NCI-H460 (cell line): ENCODE results near the gene PHLDB2. TPM values are rescaled to one million over a fixed set of nuclear protein-coding genes. Genes with fewer than 3 reads are reported as not detected.

Experiments used
- DNase-seq: peaks from one replicate; pipeline ENCODE4 v3.0.0-alpha.2; 2016; ENCODE audit warnings: low read depth; ENCODE audit errors: extremely low read depth
- total RNA-seq: library from RNA; depleted of rRNA; stranded (reverse); fragments of >200 nt; shearing (Covaris generic); gene quantifications from 2 replicates; pipeline ENCODE4 v1.2.3, GENCODE V29; 2014

The PHLDB2 gene
- total RNA-seq, 1 experiment from 2014 or later = 9.1 TPM

DNA sequence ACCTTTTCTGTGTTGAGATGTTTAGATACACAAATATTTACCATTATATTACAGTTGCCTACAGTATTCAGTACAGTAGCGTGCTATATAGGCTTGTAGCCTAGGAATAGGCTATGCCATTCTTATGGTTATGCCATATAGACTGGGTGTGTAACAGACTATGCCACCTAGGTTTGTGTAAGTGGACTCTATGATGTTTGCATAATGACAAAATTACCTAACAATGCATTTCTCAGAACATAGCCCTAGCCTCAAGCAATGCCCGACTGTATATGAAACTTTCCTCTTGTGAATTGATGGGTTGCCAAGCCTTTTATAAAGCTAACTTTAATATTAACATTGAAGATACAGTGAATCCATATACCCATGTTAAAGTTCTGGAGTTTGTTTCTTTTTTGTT is 10.3 kb upstream of the PHLDB2 start:
- DNase-seq = no peak

GRCh38 chr3:111850537-111850936 is 8.5 kb upstream of the PHLDB2 start:
- DNase-seq = no peak

GRCh38 chr3:111851511-111851954 is 7.5 kb upstream of the PHLDB2 start:
- DNase-seq = no peak

GRCh38 chr3:111852540-111852939 is 6.5 kb upstream of the PHLDB2 start:
- DNase-seq = no peak

DNA sequence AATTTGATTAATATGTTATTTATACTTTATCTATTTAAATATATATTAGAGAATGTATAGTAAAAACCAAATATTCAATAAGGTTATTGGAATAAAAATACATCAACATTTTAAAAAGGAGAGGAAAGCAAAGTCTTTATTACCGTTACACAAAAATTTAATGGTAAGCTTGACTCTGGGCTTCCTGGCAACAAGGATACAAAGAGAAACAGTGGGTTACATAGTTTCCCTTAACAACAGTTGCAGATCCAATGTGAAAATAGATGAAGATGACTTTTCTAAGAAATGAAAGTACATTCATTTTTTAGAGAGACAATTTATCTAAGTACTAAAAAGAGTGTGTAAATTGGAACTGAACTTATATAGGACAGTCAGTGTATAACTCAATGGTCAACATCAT is 6.0 kb upstream of the PHLDB2 start:
- DNase-seq = no peak

DNA sequence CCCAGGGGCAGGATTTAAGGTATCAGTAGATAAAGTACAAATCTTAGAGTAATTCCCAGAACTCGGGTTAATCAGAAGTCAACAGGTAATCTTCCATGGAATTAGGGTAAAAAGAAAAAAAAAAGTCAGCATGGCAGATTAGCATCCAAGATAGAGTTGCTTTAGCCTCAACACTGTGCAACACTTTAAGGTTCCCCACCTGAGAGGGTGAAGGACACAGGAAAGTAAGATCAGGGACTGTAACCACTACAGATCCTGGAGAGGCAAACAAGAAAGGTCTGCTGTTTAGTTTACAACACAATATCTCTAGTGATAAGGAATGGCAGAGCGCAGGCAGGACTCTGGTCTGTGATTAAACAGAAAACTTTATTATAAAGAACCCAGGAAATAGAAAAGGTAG is 4.1 kb upstream of the PHLDB2 start:
- no peak for DNase-seq

DNA sequence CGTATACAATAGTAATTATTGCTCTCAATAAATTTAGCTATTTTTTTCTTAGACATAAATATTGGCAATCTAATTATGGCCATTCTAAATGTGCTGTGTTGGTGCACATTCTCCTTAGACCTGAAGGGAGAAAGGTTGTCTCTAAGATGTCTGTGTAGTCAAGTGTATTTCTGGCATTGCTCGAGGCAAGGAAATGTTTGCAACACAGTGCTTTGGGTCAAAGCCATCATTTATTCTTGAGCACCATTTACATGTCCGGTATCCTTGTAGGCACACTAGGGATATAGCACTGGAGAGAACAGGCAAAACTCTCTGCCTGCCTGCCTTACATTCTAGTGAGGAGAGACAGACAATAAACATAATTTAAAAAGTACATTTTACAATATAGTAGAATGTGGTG is 2.6 kb upstream of the PHLDB2 start:
- DNase-seq = no peak

- DNase-seq = no peak
Observed at GRCh38 chr3:111857474-111857873, 1.6 kb upstream of the PHLDB2 start.

- DNase-seq = no peak
Observed at GRCh38 chr3:111858642-111859041, 423 bp upstream of the PHLDB2 start.

DNA sequence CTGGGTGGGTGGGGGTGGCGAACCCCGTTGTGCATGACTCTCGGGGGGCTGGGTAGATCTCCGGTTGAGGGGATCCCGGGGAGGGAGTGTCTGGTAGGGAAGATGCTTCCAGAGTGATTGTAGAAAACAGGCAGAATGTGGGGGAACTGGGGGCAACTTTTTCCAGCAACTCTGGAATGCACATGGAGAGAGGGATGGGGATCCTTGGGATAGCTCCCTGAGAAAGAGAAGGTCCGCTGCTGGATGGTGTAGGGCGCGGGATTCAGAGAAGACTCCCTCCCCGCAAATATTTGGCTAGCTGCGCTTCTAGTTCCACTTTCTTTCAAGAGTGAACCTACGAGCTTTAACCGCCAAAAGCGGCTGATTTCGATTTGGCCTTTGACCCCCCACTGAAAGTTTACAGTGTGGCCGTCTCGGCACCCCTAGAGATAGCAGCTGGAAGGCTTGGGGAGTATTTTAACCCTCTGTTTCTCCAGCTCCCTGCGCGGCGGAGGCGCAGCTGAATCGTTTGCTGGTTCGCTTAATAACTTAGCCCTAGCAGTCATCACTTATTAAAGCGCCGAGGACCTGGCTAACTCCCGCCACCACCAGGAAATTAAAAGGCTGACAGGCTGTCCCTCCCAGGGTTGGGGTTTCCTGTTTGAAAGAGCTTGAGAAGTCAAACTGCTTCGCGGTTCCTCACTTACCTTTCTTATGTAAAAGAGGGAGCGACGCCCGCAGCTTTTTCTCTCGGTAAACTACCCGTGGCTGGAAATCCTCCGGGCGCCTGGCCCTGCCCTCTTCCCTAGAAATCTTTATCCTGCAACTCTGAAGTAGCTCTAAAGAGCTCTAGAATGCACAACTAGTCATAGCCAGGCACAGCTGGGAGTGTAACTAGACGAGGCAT is 1.2 kb downstream of the PHLDB2 start:
- peak; percentile 65 for DNase-seq

DNA sequence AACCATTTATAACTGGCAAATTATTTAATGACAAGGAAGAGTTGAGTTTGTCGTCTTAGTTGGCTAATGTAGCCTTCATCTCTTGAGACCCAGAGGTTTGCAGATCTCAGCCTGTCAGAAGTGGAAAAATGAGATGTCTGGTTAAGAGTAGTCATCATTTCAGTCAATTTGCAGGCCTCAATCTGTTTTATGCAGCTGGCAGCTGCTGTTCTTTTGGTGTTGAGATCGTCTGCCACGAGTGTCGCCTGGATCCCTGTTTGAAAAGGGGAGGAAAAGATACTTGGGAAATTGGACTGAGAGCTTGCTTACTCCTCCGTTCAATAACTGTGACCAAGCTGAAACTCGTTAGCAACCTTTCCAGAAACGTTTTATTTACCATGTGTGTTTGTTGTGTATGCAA is 2.3 kb downstream of the PHLDB2 start:
- DNase-seq = no peak

DNA sequence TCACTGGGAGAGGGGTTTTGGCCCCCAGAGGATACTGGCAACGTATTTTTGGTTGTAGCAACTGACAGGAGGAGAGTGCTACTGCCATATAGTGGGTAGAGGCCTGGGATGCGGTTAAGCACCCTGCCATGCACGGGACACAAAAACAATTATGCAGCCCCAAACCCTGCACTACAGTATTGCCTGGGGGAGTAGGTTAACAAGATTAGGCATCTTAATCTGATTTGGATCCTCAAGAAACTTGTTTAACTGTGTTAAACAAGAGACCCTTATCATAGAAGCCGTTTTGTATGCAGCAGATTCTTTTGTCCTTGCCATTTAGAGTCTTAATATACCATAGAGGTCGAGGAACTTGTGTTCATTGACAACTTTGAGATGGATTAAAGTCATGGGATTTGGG is 3.4 kb downstream of the PHLDB2 start:
- no peak for DNase-seq

DNA sequence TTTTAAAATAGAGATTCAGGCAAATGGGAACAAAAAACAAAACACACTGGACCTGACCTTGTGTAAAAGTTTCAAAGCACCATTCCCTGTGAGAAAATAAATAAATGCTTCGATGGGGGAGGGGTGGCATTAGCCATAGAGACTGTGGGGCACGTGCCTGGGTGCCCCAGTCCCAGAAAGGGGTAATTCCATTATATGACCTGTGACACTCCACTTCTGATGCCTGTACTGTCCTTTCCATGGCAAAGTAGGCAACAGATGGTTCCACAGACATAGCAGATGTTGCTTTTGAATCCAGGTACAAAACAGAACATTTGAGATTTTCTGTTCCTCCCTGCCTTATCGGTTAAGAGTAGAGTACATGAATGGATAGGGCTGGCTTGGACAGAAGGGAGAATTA is 3.9 kb downstream of the PHLDB2 start:
- DNase-seq = no peak

DNA sequence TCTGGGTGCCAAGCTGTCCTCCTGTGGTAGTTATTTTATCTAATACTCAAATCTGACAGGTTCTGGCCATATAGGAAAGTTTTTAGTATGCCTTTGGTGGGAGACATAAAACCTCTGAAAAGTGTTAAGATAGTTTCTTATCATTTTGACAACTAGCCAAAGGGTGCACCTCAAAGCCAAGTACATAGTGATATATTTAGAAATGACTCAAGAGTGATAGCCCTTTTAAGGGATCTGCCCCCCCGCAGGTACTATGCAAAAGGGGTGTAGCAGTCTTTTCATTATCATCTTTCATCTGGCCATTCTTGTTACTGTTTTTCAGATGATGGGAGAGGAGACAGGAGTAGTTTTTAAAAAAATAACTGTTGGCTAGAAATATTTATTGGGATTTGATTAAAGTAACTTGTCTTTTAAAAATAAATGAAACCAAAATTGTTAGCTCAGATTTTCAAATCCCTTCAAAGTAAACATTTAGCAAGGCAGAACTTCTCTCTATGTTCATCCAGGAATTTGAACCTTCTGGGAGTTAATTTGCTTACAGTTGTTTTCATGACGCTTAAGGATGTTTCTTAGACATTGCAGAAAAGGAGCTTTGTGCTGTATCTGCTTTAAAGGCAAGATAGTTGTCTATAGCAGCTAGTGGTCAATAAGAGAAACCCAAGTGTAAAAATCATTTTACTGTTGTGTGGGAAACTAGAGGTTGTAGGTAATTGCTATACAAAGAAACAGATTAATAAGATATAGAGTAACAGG is 5.1 kb downstream of the PHLDB2 start:
- no peak for DNase-seq

- DNase-seq = peak; percentile 17
Observed at GRCh38 chr3:111864821-111865656, 6.0 kb downstream of the PHLDB2 start.

DNA sequence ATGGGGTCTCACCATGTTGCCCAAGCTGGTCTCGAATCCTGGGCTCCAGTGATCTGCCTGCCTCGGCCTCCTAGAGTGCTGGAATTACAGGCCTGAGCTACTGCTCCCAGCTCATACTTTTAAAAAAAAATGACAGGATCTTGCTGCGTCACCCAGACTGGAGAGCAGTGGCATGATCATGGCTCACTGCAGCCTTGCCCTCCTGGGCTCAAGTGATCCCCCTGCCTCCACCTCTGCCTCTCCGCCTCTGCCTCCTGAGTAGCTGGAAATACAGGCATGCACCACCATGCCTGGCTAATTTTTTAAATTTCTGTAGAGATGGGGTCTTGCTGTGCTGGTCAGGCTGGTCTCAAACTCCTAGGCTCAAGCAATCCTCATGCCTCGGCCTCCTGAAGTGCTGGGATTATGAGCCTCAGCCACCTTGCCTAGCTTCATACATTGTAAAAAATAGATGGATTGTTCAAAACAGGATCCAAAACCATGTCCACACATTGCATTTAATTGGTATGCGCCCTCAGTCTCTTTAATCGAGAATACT is 8.9 kb downstream of the PHLDB2 start:
- no peak for DNase-seq

DNA sequence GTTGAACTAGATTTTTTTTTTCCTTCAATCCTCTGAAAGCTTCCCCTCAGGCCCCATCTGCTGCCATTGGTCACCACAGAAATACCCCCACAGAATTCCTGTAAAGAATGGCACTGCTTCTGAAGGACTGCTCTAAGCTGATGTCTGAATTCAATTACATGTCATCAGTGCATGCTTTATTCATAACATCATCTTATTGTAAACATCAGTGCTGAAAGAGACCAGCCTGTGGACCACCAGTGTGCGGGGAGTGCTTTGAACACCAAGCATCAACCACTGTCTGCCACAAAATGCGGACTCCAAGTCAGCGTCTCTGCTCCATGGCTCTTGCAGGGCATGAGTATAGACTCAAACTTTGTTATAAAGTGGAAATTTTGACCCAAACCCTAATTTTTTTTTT is 11.6 kb downstream of the PHLDB2 start:
- no peak for DNase-seq

GRCh38 chr3:111871809-111872623 is 13.0 kb downstream of the PHLDB2 start:
- DNase-seq = no peak

DNA sequence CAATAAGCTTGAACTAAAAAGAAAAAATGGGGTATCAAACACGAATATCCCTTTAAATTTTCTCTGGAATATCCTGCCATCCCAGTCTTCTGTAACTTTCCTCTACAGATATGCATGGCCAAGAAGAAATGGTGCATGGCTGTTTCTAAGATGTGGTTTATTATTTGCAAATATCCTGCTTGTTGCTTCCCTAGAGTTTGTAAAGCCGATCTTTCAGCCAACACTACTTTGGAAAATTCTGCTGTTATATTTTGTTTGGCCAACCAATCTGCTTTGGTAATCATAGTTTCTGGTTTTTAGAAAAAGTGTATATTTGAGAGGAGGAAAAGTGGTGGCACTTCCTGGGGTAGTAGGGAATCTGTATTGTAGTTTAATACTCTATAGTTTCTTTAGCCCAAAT is 13.9 kb downstream of the PHLDB2 start:
- DNase-seq = no peak
